ELF-1 (cell line): ENCODE measurements around the gene CCDC88B.
"Not testable (repeated sequence)": the region's sequence is repeated elsewhere in the genome, so short reads cannot be mapped to it uniquely, and the experiment has no call there.

Experiments
- DNase-seq: peaks from one replicate; pipeline ENCODE4 v3.0.0-alpha.2; 2016; ENCODE audit warnings: low read depth, low spot score

CCDC88B gene

GRCh38 chr11:64304316-64305072 is 35.5 kb upstream of the CCDC88B start:
- DNase-seq = peak; percentile 97

- DNase-seq = peak; percentile 100
These were observed 34.8 kb upstream of the CCDC88B start, which contains the start of gene ESRRA for GRCh38 chr11:64305075-64305690. TSS of gene ESRRA (plus strand) at chr11:64305524. CDS start at chr11:64307180, 1,656 bp downstream.

GRCh38 chr11:64305691-64306562 is 34.1 kb upstream of the CCDC88B start:
- DNase-seq = peak; percentile 92

GRCh38 chr11:64306563-64306875 is 33.5 kb upstream of the CCDC88B start:
- no peak for DNase-seq

- DNase-seq = no peak
These were observed 33.0 kb upstream of the CCDC88B start for GRCh38 chr11:64306876-64307622.

- DNase-seq = not testable (repeated sequence)
These were observed 32.2 kb upstream of the CCDC88B start for GRCh38 chr11:64307795-64308194.

GRCh38 chr11:64312947-64313346 is 27.1 kb upstream of the CCDC88B start:
- no peak for DNase-seq

GRCh38 chr11:64313491-64314145 is 26.4 kb upstream of the CCDC88B start:
- DNase-seq = no peak

GRCh38 chr11:64314146-64314804 is 25.7 kb upstream of the CCDC88B start:
- peak; percentile 42 for DNase-seq

GRCh38 chr11:64314805-64315561 is 25.0 kb upstream of the CCDC88B start:
- DNase-seq = no peak

GRCh38 chr11:64315667-64316526 is 24.1 kb upstream of the CCDC88B start:
- DNase-seq = not testable (repeated sequence)

- DNase-seq = peak; percentile 72
These were observed 23.2 kb upstream of the CCDC88B start for GRCh38 chr11:64316672-64317324.

- peak; percentile 99 for DNase-seq
These were observed 22.6 kb upstream of the CCDC88B start, which contains the start of gene TRMT112 for GRCh38 chr11:64317325-64317960. TSS of gene TRMT112 (minus strand) at chr11:64317559. CDS start at chr11:64317526, 33 bp downstream.

GRCh38 chr11:64317961-64318765 is 21.8 kb upstream of the CCDC88B start, which contains the start of gene PRDX5:
TSS of gene PRDX5 (plus strand) at chr11:64318121. CDS start at chr11:64318216, 95 bp downstream.
- peak; percentile 97 for DNase-seq

- DNase-seq = no peak
These were observed 20.9 kb upstream of the CCDC88B start for GRCh38 chr11:64318766-64319761.
